ENCODE measurements around the gene GIMAP4.

The GIMAP4 gene

GRCh38 chr7:150621376-150621775 lies 54.2 kb downstream of the GIMAP4 start:
- no peak for TF ChIP-seq PATZ1 (CRISPR knock-in tag; IDR thresholded peaks at IDR 0.05; ENCODE audit: borderline replicate concordance)
- no peak for ATAC-seq
